Measurements from ENCODE around the gene KAZN.

The KAZN gene

GRCh38 chr1:15107911-15108310, 509.4 kb downstream of the KAZN start:
- TF ChIP-seq RAD21 (IDR thresholded peaks at IDR 0.05; ENCODE audit: low read depth): no peak
- TF ChIP-seq, protein P1, sequence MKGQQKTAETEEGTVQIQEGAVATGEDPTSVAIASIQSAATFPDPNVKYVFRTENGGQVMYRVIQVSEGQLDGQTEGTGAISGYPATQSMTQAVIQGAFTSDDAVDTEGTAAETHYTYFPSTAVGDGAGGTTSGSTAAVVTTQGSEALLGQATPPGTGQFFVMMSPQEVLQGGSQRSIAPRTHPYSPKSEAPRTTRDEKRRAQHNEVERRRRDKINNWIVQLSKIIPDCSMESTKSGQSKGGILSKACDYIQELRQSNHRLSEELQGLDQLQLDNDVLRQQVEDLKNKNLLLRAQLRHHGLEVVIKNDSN (IDR thresholded peaks at IDR 0.05): no peak
- TF ChIP-seq ZBTB7A (IDR thresholded peaks at IDR 0.05; ENCODE audit: low read depth): no peak
- TF ChIP-seq, protein P2, sequence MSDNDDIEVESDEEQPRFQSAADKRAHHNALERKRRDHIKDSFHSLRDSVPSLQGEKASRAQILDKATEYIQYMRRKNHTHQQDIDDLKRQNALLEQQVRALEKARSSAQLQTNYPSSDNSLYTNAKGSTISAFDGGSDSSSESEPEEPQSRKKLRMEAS (IDR thresholded peaks at IDR 0.05): no peak
- TF ChIP-seq FOXM1 (IDR thresholded peaks at IDR 0.05; ENCODE audit: borderline replicate concordance, low read depth): no peak
- no peak for TF ChIP-seq CEBPB (IDR thresholded peaks at IDR 0.05)
- no peak for TF ChIP-seq EGR1 (IDR thresholded peaks at IDR 0.05)
- no peak for TF ChIP-seq TCF12 (IDR thresholded peaks at IDR 0.05; ENCODE audit: low read depth)

DNA sequence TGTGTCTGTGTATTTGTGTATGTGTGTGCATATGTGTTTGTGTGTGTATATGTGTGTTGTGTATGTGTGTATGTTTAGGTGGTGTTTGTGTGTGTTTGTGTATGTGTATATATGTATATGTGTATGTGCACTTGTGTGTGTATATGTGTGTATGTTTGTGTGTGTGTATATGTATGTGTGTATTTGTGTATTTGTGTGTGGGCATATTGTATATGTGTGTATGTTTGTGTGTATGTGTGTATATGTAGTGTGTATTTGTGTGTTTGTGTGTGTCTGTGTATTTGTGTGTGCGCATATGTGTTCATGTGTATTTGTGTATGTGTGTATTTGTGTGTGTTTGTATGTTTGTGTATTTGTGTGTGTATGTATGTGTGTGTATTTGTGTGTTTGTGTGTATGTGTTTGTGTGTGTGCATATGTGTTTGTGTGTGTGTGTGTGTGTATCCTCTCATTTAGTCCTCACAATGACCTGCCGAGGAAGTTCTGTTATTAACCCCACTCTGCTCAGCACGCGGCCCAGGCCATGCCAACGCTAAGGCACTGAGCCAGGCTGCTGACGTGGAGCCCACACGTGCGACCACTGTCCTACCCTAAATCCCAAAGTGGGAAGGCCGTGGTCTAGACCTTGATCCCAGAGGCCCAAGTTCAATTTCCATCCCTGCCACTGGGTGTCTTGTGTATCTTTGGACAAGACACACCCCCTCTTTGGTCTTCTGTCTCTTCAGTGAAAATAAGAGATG, 511.8 kb downstream of the KAZN start:
- TF ChIP-seq TCF12 (IDR thresholded peaks at IDR 0.05; ENCODE audit: low read depth): no peak
- TF ChIP-seq CEBPB (IDR thresholded peaks at IDR 0.05): no peak
- no peak for TF ChIP-seq EP300 (IDR thresholded peaks at IDR 0.05; ENCODE audit: borderline replicate concordance)
- TF ChIP-seq, protein P1 (IDR thresholded peaks at IDR 0.05): no peak
- no peak for TF ChIP-seq TEAD4 (IDR thresholded peaks at IDR 0.05)

- TF ChIP-seq, protein P2 (IDR thresholded peaks at IDR 0.05): no peak
- TF ChIP-seq TEAD4 (IDR thresholded peaks at IDR 0.05) (no peak), FOXM1 (IDR thresholded peaks at IDR 0.05; ENCODE audit: borderline replicate concordance, low read depth) (no peak), YY1 (IDR thresholded peaks at IDR 0.05; ENCODE audit: low read depth) (no peak), TAF1 (IDR thresholded peaks at IDR 0.05; ENCODE audit: low read depth) (no peak), RAD21 (IDR thresholded peaks at IDR 0.05; ENCODE audit: low read depth) (peak; percentile 27; the same call in 1 of the 2 replicates)
- TF ChIP-seq, protein P1 (IDR thresholded peaks at IDR 0.05): no peak
Measured at GRCh38 chr1:15110867-15111230, 512.4 kb downstream of the KAZN start.

- TF ChIP-seq RAD21 (IDR thresholded peaks at IDR 0.05; ENCODE audit: low read depth): no peak
- TF ChIP-seq ZBTB7A (IDR thresholded peaks at IDR 0.05; ENCODE audit: low read depth): no peak
- TF ChIP-seq, protein P1 (IDR thresholded peaks at IDR 0.05): no peak
- TF ChIP-seq TCF12 (IDR thresholded peaks at IDR 0.05; ENCODE audit: low read depth): no peak
- TF ChIP-seq, protein P3, sequence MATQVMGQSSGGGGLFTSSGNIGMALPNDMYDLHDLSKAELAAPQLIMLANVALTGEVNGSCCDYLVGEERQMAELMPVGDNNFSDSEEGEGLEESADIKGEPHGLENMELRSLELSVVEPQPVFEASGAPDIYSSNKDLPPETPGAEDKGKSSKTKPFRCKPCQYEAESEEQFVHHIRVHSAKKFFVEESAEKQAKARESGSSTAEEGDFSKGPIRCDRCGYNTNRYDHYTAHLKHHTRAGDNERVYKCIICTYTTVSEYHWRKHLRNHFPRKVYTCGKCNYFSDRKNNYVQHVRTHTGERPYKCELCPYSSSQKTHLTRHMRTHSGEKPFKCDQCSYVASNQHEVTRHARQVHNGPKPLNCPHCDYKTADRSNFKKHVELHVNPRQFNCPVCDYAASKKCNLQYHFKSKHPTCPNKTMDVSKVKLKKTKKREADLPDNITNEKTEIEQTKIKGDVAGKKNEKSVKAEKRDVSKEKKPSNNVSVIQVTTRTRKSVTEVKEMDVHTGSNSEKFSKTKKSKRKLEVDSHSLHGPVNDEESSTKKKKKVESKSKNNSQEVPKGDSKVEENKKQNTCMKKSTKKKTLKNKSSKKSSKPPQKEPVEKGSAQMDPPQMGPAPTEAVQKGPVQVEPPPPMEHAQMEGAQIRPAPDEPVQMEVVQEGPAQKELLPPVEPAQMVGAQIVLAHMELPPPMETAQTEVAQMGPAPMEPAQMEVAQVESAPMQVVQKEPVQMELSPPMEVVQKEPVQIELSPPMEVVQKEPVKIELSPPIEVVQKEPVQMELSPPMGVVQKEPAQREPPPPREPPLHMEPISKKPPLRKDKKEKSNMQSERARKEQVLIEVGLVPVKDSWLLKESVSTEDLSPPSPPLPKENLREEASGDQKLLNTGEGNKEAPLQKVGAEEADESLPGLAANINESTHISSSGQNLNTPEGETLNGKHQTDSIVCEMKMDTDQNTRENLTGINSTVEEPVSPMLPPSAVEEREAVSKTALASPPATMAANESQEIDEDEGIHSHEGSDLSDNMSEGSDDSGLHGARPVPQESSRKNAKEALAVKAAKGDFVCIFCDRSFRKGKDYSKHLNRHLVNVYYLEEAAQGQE (IDR thresholded peaks at IDR 0.05; ENCODE audit: low read depth): no peak
- TF ChIP-seq EGR1 (IDR thresholded peaks at IDR 0.05): no peak
- TF ChIP-seq, protein P2 (IDR thresholded peaks at IDR 0.05): no peak
- no peak for TF ChIP-seq EP300 (IDR thresholded peaks at IDR 0.05; ENCODE audit: borderline replicate concordance)
- no peak for TF ChIP-seq TAF1 (IDR thresholded peaks at IDR 0.05; ENCODE audit: low read depth)
- no peak for TF ChIP-seq CEBPB (IDR thresholded peaks at IDR 0.05)
- no peak for TF ChIP-seq TEAD4 (IDR thresholded peaks at IDR 0.05)
- TF ChIP-seq YY1 (IDR thresholded peaks at IDR 0.05; ENCODE audit: low read depth): no peak
- no peak for TF ChIP-seq CREB1 (IDR thresholded peaks at IDR 0.05; ENCODE audit: low read depth)
- no peak for TF ChIP-seq NFIC (IDR thresholded peaks at IDR 0.05)
- TF ChIP-seq FOXM1 (IDR thresholded peaks at IDR 0.05; ENCODE audit: borderline replicate concordance, low read depth): no peak
Measured at GRCh38 chr1:15113146-15113545, 514.7 kb downstream of the KAZN start.

DNA sequence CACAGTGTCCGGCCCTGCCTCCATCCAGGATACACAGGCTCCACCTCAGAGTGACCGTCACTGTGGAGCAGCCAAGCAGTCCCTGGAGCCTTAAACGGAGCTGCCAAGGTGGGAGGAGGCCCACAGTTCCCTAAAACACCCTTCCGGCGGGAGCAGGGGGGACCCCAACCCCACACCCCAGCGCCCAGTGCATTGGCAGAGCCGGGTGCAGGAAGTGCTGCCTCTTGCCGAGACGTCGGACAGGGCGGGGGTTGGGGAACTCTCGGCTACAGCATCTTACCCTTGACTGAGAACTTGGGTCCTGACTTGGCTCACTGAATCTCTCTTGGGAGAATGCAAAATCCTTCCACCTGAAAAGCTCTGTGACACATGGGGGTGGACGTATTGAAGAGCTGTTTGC, 516.4 kb downstream of the KAZN start:
- no peak for TF ChIP-seq TCF12 (IDR thresholded peaks at IDR 0.05; ENCODE audit: low read depth)
- TF ChIP-seq TAF1 (IDR thresholded peaks at IDR 0.05; ENCODE audit: low read depth): no peak
- no peak for TF ChIP-seq FOXM1 (IDR thresholded peaks at IDR 0.05; ENCODE audit: borderline replicate concordance, low read depth)
- TF ChIP-seq ZBTB7A (IDR thresholded peaks at IDR 0.05; ENCODE audit: low read depth): no peak
- no peak for TF ChIP-seq EP300 (IDR thresholded peaks at IDR 0.05; ENCODE audit: borderline replicate concordance)
- TF ChIP-seq NFIC (IDR thresholded peaks at IDR 0.05): no peak

DNA sequence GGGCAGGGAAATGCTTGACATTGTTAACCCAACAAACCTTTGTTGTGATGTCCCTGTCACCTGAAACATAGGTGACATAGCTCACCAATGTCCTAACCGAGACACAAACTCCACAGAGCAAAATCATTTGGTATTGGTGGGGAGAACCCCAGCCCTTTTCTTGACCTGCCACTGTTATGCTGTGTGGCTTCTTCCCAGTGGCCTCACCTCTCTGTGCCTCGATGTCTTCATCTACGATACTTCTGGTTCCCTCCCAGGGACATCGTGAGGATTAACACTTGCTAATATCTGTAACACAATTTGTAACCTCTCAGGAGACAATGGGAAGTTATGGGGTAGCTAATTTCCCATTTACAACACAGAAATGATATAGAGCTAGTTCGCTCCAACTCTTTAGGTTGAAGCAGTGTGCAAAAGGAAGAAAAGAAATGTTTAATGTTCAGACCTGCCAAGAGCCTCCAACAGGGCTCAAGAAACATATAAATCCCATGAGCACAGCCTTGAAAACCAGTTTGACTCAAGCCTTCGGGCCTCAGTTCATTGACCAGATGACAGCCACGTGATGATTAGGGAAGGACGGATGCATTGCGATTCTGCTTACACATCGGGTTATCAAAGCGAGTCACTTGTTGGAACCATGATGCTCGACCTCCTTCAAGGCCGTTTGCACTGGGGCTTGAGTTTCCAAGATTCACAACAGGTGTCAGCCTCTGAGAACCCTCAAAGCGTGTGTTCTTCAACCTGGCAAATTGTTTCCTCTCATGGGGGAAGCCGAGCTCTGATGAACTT, 517.3 kb downstream of the KAZN start:
- TF ChIP-seq EGR1 (IDR thresholded peaks at IDR 0.05) (no peak), EP300 (IDR thresholded peaks at IDR 0.05; ENCODE audit: borderline replicate concordance) (no peak), TCF12 (IDR thresholded peaks at IDR 0.05; ENCODE audit: low read depth) (no peak), CEBPB (IDR thresholded peaks at IDR 0.05) (no peak), TAF1 (IDR thresholded peaks at IDR 0.05; ENCODE audit: low read depth) (no peak), YY1 (IDR thresholded peaks at IDR 0.05; ENCODE audit: low read depth) (no peak), ZBTB7A (IDR thresholded peaks at IDR 0.05; ENCODE audit: low read depth) (no peak), TEAD4 (IDR thresholded peaks at IDR 0.05) (no peak), FOXM1 (IDR thresholded peaks at IDR 0.05; ENCODE audit: borderline replicate concordance, low read depth) (no peak), RAD21 (IDR thresholded peaks at IDR 0.05; ENCODE audit: low read depth) (no peak)
- TF ChIP-seq, protein P1 (IDR thresholded peaks at IDR 0.05): no peak
- TF ChIP-seq, protein P3 (IDR thresholded peaks at IDR 0.05; ENCODE audit: low read depth): no peak
